GM23338 (cell line): ENCODE measurements around the gene TMEM11.

Source experiments
- CREB1 ChIP-seq: fragments of 250-450 bp; sonication (Bioruptor Pico); IDR thresholded peaks from 2 replicates; pipeline ENCODE4 v1.5.0; 2020; ENCODE audit warnings: low read depth, mild to moderate bottlenecking, moderate library complexity
- EZH2 ChIP-seq: fragments of 200-600 bp; sonication (generic); IDR thresholded peaks from one replicate; pipeline ENCODE4 v1.8.0; 2017; ENCODE audit warnings: antibody characterized with exemption, mild to moderate bottlenecking, low read depth; ENCODE audit not compliant: unreplicated experiment
- EZH2phosphoT487 ChIP-seq: fragments of 200-600 bp; sonication (generic); IDR thresholded peaks from one replicate; pipeline ENCODE4 v1.8.1; 2018; ENCODE audit warnings: antibody characterized with exemption; ENCODE audit not compliant: unreplicated experiment
- POLR2AphosphoS5 ChIP-seq: IDR thresholded peaks from 2 replicates; pipeline ENCODE4 v1.6.1; 2016; ENCODE audit warnings: antibody characterized with exemption, low read depth
- TF ChIP-seq, protein P1 (sequence below), 2 experiments: fragments of 200-600 bp in 1 of 2; sonication (generic) in 1 of 2; conservative IDR thresholded peaks; 2 replicates each; pipeline versions ENCODE4 v1.5.1 to v1.6.1; 2016 to 2017; ENCODE audit warnings: antibody characterized with exemption in 2 of 2, low read depth in 2 of 2, mild to moderate bottlenecking in 2 of 2, moderate library complexity in 1 of 2
- TF ChIP-seq, protein P2 (sequence below): IDR thresholded peaks from one replicate; pipeline ENCODE4 v1.6.1; 2018; ENCODE audit warnings: antibody characterized with exemption; ENCODE audit not compliant: unreplicated experiment

DNA sequence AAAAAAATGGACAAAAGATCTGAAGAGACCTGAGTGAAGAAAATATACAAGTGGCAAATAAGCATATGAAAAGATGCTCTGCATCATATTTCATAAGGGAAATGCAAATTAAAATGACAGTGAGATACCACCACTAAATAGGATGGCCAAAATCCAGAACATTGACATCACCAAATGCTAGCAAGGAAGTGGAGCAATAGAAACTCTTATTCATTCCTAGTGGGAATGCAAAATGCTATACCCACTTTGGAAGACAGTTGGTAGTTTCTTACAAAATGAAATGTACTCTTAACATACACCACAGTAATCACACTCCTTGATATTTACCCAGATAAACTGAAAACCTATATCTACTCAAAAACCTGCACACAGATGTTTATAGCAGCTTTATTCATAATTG, 53.6 kb downstream of the TMEM11 start:
- TF ChIP-seq EZH2 (no peak), EZH2phosphoT487 (no peak), POLR2AphosphoS5 (no peak), CREB1 (CRISPR knock-in tag) (no peak)
- TF ChIP-seq, protein P1, sequence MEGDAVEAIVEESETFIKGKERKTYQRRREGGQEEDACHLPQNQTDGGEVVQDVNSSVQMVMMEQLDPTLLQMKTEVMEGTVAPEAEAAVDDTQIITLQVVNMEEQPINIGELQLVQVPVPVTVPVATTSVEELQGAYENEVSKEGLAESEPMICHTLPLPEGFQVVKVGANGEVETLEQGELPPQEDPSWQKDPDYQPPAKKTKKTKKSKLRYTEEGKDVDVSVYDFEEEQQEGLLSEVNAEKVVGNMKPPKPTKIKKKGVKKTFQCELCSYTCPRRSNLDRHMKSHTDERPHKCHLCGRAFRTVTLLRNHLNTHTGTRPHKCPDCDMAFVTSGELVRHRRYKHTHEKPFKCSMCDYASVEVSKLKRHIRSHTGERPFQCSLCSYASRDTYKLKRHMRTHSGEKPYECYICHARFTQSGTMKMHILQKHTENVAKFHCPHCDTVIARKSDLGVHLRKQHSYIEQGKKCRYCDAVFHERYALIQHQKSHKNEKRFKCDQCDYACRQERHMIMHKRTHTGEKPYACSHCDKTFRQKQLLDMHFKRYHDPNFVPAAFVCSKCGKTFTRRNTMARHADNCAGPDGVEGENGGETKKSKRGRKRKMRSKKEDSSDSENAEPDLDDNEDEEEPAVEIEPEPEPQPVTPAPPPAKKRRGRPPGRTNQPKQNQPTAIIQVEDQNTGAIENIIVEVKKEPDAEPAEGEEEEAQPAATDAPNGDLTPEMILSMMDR (conservative IDR thresholded peaks at IDR 0.05; ENCODE audit: low read depth in 2 of 2), result no peak
- TF ChIP-seq, protein P2, sequence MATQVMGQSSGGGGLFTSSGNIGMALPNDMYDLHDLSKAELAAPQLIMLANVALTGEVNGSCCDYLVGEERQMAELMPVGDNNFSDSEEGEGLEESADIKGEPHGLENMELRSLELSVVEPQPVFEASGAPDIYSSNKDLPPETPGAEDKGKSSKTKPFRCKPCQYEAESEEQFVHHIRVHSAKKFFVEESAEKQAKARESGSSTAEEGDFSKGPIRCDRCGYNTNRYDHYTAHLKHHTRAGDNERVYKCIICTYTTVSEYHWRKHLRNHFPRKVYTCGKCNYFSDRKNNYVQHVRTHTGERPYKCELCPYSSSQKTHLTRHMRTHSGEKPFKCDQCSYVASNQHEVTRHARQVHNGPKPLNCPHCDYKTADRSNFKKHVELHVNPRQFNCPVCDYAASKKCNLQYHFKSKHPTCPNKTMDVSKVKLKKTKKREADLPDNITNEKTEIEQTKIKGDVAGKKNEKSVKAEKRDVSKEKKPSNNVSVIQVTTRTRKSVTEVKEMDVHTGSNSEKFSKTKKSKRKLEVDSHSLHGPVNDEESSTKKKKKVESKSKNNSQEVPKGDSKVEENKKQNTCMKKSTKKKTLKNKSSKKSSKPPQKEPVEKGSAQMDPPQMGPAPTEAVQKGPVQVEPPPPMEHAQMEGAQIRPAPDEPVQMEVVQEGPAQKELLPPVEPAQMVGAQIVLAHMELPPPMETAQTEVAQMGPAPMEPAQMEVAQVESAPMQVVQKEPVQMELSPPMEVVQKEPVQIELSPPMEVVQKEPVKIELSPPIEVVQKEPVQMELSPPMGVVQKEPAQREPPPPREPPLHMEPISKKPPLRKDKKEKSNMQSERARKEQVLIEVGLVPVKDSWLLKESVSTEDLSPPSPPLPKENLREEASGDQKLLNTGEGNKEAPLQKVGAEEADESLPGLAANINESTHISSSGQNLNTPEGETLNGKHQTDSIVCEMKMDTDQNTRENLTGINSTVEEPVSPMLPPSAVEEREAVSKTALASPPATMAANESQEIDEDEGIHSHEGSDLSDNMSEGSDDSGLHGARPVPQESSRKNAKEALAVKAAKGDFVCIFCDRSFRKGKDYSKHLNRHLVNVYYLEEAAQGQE, result no peak
